Stimulated activated CD4-positive, alpha-beta T cell treated with anti-CD3 and anti-CD28 coated beads, Interleukin-1b, Interleukin-23, amount 100 ng/mL, for 48 hours (primary cell): ENCODE measurements around the gene S100A1.
"Not testable (repeated sequence)": the region's sequence is repeated elsewhere in the genome, so short reads cannot be mapped to it uniquely, and the experiment has no call there.

Source experiments
- DNase-seq: peaks from one replicate; pipeline ENCODE4 v3.0.0-alpha.2; 2020

The S100A1 gene

DNA sequence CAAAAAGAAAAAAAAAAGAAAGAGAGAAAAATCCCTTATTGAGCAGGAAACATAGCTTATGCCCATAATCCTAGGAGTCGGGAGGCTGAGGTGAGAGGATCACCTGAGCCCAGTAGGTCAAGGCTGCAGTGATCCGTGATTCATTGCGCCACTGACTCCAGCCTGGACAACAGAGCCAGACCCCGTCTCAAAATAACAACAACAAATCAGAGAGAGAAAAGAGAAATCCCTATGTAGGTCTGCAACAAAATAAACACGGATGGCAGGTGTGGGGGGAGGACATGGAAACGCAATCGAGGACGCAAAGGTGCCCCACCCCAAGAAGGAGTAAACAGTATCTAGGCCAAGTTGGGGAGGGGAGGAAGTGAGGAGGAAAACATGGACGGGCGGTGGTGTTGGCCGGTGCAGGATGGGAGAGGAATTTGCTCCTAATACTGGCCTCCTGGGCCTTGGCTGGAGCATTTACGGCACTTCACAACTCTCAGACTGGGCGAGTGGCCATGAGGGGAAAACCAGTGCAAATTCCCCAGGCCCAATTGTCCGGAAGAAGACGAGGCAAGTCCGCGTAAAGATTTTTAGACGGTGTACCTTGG lies 5.0 kb downstream of the S100A1 start:
- no peak for DNase-seq

DNA sequence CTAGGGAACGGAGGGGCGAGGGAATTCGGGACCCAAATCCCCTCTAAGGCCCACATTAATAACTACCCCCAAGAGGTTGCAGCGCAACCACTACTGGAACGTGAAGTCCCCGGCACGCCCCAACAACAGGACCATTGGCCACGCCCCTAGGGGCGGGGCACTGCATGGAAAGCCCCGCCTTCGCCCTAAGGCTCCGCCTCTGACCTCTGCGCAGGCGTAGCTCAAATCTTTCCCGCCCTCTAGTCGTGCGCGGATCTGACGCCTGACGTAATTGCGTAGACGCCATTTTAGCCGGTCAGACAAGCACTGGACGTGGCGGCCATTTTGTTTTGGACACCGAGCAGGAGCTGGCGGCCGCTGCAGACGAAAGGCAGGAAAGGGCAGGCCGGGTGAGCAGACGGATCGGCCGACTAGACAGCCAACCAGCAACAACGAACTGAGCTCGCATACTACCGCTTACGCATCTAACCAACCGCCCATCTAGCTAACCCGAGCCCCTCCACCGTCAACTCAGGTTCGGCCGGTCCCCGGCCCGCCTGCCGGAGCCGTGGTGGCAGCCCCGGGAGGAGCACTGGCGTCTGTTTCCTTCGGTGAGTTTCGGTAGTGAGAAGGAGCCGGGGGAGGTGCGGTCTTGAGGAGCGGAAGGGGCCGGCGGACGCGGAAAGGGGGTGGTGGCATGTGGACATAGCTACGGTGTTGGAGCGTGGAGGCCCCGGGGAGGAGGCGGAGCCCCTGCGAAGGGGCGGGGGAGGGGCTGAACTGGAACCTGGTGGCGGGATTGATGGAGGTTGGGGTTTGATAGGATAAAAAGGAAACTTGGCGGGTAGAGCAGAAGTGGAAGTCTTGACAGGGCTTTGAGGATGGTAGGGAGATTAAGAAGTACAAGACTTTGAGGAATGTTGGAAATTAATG lies 5.8 kb downstream of the S100A1 start, which contains the start of gene CHTOP:
Gene CHTOP, plus strand, starts transcription at position 313 of the 912 bp plus-strand sequence. CDS start 2,523 bp downstream, outside the sequence.
- DNase-seq: peak; percentile 98

DNA sequence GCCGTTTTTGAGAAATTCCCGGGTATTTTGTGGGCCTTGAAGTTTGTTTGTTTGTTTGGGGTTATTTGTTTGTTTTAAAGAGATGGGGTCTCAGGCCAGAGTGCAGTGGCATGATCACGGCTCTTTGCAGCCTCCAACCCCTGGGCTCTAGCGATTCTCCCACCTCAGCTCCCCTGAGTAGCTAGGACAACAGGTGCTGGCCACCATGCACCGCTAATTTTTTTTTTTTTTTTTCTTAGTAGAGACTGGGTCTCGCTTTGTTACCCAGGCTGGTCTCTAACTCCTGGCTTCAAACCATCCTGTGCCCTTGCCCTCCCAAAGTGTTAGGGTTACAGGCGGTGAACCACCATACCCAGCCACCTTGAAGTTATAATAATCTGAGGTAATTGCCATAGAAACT lies 7.6 kb downstream of the S100A1 start:
- DNase-seq: no peak

DNA sequence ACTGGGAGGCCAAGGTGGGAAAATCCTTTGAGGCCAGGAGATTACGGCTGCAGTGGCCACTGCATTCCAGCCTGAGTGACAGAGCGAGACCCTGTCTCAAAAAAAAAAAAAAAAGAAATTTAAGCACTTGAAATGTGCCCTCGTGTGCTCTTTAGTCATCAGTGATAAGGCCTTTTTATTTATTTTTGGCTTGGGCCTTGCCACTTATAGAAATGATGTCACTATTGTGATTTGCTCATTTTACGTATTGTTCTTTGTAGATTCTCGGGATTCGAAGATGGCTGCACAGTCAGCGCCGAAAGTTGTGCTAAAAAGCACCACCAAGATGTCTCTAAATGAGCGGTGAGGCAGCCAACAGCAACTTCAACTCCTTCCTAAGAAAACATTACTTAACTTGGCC lies 8.1 kb downstream of the S100A1 start:
- DNase-seq: no peak

DNA sequence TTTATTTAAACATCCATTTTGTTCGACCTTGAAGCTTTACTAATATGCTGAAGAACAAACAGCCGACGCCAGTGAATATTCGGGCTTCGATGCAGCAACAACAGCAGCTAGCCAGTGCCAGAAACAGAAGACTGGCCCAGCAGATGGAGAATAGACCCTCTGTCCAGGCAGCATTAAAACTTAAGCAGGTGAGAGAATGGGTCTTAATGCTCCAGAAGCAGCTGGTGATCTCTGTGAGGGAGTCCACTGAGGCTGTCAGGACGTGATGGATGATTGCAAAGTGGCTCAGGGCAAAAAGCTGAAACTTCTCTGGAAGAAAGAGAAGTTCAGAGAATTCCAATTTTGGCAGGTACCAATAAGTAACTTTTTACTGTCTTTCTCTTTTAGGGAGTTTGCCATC lies 10.0 kb downstream of the S100A1 start:
- no peak for DNase-seq

DNA sequence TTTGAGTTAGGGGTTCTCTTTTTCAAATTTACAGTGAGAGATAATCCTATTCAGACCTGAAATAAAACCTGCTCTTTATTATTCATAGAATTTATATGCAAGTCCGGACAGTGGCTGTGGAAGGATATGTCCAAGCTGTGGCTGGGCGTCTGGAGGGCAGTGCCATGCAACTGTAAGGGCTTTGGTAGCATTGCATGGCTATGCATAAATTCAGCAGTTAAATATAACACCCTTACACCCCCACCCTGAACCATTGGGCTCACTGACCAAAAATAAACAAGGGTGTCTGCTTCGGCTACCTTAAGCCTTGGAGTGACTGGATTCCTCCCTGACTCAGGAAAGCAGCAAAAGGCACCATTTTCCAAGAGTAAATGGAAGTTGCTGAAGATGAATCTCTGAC lies 11.0 kb downstream of the S100A1 start:
- DNase-seq: no peak

DNA sequence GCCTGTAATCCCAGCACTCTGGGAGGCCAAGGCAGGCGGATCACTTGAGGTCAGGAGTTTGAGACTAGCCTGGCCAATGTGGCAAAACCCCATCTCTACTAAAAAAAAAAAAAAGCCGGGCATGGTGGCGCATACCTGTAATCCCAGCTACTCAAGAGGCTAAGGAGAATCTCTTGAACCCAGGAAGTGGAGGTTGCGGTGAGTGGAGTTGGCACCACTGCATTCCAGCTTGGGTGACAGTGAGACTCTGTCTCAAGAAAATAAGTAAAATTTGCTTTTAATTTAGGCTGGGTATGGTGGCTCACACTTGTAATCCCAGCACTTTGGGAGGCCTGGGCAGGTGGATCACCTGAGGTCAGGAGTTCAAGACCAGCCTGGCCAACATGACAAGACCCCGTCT lies 12.0 kb downstream of the S100A1 start:
- DNase-seq: not testable (repeated sequence)

DNA sequence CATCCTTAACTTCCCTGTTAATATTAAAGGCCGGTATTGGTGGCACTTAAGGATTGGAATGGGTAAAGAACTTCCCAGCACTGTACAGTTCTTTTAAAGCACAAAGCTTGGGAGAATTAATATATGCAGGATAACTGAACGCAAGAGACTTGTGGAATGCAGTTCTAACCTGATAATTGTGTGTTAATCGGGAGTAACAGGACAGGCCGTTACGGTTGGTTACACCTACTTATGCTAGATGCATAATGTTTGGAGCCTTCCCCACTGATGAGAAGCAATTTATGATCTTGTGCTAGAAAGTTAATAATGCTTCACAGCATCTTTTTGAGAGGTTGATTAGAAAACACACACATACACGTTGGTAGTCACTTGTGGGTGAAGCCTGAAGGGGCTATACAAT lies 12.6 kb downstream of the S100A1 start:
- no peak for DNase-seq

DNA sequence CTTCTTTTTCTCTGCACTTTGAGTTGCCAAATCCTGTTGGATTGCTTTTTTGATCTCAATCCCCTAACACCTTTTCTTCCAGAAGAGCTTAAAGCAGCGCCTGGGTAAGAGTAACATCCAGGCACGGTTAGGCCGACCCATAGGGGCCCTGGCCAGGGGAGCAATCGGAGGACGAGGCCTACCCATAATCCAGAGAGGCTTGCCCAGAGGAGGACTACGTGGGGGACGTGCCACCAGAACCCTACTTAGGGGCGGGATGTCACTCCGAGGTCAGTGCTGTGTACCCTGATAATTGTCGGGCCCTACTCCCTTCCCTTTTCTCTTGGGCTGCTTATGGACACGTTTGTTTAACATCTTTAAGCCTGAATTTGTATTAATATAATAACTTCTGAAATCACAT lies 13.9 kb downstream of the S100A1 start:
- no peak for DNase-seq

DNA sequence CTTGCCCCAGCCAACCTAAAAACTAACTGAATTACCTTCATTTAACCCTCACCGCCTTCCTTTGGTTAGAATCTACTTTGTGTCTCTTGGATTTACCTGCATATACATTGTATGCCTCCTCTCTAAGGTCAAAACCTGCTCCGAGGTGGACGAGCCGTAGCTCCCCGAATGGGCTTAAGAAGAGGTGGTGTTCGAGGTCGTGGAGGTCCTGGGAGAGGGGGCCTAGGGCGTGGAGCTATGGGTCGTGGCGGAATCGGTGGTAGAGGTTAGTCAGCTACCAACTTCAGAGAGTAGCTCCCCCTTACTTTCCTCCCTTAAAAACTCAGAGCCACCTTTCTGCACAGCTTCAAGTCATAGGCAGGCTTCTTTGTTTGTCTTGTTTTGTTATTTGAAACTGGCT lies 14.9 kb downstream of the S100A1 start:
- no peak for DNase-seq

DNA sequence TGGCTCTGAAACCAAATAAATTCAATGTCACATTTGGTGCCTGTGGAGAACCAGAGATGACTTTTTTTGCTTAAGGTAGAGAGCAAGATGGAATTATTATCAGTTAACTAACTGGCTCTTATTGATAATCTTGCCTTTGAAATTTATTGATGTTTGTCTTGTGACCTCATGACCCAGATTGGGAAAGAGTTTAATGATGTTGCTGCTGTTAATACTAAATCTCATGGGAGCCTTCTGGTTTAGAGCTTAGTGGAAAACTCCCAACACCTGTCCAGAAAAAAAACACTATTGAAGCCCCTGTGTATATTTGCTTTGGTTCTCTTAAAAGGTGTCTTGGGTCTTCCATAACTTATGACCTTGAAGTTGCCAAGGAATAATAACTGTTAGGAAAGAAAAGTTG lies 15.6 kb downstream of the S100A1 start:
- DNase-seq: no peak

DNA sequence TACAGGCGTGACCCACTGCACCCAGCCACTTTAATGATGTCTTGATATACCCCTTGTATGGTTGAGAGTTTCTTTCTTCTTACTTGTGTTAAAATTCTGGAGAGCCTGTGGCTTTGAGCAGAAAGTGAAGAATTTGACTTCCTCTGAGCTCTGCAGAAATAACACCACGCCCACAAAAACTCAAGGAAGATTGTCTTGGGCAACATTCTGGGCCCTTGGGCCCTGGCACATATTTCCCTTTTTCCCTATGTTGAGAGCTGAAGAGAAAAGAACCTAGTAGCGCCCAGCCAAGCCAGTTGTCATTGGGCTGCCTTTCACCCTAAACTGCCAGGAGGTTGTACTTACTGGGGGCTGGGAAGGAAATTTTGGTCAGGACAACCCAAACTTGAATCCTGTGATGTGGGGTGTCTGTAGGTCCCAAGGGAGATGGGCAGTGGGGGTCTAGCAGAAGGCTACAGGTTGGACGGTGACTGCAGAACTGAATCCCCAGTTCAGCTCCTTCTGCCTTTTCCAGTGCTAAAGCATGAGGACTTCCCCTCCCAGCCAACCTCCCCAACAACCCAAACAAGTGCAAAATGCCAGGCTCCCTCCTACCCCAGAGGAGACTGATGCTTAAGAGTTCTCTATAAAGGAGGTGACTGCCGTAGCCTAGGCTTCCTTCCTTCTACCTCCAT lies 18.6 kb downstream of the S100A1 start:
- DNase-seq: no peak

DNA sequence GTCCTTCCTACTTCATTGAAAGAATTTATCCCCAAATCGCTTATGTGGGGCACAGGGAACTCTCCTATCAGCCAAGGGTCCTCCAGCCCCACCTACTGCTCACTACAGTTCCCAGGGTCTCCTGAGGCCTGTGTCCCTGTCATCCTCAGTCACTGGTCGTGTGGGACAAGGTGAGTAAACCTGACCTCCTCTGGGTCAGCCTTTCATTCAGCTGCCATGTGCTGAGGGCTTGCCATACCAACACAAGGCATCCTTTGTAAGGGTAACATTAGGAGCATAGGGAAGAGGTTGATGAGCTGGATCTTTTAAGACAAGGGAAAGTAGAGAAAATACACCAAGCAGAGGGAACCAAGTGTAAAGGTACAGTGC lies 19.1 kb downstream of the S100A1 start:
- no peak for DNase-seq

DNA sequence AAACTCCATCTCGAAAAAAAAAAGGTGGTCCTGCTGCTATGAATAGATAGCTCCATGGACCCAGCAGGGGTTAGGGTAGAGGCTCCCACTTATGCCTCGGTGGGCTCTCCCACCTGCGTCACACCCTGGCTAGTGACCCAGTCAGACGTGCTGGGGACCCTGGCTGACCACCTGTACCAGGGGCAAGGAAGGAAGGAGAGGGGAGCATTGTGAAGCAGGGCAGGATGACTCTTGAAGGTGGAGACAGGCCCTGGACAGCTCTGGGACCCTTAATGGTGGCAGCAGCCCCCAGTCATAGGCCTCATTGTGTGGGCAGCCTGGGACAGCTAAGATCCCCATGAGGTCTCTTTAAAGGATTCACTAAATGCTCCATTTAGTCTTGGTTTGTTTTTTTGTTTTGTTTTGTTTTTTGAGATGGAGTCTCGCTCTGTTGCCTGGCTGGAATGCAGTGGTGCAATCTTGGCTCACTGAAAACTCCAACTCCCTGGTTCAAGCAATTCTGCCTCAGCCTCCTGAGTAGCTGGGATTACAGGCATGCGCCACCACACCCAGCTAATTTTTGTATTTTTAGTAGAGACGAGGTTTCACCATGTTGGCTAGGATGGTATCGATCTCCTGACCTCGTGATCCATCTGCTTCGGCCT lies 19.9 kb downstream of the S100A1 start:
- no peak for DNase-seq

DNA sequence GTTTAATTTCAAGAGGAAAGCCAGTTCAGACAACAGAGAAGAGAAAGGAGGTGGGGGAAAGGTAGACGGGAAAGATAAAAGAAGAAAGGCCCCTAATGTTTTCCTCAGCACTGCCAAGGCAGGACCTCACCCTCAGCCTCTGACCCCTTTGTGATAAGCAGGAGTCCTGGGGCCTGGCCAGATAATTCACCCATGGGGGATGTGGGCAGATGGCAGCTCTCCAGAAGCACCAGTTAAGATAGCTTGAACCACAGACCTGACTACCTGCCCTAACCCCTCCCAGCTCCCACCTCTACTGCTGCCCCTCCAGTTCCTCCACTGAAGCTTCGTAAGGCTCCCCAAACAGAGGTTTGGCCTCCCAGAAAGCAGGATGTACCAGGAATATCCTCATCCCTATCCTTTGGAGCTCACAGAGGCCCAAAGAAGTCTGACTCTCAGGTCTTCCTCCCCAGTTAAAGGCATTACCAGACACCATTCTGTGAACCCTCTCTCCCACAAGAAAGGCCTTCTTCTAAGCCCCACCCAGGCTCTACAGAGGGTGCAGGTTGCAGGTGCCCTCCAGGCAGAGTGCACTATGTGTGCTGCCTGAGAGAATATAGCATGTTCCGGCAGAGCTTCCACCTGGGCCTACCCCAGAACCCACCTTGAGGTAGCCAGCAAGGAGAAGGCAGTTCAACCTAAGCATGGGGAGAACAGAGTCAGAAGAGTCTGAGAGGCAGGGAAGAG lies 21.1 kb downstream of the S100A1 start:
- no peak for DNase-seq

DNA sequence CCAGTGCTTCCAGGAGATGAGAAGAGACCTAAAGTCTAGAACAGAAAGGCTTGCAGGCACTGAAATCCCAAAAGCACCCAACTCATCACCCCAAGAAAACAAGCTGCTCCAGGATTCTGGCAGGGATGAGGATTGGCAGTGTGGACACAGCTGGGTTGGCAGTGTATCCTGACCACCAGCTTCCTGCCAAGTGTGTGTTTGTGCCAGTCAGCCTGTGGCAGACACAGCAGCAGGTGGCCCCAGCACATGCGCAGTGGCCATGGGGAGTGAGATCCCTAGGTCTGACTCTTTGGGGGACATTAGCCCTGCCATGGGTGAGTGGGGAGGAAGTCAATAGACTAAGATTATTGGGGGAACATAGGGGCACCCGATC lies 21.6 kb downstream of the S100A1 start:
- no peak for DNase-seq

DNA sequence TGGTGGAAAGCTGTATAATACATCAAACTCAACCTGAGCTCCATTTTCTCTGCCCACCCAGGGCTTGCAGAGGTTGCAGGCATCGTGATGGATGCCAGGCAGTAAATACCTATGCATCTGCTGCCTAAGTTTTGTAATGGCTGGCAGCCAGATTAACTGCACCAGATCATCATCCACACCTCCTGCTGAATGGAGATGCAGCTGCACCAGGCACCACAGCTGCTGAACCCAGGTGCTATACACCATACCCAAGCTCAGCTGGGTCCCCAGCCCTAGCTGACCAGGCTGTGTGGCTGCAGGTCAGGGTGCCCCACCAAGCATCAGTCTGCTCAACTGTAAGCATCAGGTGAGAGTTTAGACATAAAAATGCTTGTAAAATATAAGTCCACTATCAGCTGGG lies 23.5 kb downstream of the S100A1 start:
- DNase-seq: no peak

DNA sequence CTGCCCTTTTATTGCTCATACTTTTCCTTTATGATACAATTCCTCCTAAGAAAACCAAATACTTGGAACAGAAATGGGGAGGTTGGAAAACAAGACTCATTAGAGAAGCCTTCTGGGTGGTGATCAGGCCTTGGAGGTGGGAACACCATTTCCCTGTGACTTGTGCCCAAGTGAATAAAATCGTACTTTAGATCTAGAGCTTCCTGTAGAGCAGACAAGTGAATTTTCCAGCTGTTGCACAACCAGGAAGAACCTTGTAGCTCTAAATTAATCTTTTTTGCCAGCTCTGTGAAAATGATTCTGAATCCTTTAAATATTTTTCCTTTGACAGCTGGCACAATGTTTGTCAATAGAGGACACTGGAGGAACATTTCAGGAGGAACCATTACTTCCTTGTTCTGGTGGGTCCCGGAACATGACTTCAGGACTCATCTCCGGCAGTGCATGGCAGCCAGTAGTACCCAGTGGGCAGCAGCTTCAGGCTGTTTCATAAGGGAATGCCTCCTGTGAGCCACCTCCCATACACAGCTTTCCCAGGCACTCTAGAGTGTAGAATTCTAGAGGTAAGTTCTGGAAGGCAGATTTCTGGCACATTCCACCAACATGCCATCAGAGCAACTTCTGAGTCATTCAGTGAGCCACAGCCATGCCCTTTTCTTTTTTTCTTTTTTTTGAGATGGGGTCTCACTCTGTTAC lies 24.7 kb downstream of the S100A1 start:
- DNase-seq: no peak

DNA sequence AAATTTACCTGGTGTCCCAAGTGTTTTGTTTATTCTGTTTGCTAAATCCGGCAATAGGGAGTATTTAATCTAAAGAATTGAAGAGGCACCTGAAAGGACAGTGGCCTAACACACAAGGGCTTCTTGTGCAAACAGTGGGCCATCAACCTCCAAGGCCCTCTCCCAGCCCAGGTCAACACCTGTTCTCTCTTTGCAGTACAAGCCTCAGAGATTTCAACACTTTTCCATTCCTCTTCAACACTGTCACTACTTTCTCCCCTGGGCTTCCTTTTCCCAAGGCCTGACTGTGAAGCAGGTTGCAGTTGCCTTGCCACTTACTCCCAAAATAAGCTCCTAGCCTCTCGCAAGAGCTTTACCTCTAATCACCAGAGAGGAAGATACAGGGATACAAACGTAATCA lies 27.1 kb downstream of the S100A1 start:
- no peak for DNase-seq

DNA sequence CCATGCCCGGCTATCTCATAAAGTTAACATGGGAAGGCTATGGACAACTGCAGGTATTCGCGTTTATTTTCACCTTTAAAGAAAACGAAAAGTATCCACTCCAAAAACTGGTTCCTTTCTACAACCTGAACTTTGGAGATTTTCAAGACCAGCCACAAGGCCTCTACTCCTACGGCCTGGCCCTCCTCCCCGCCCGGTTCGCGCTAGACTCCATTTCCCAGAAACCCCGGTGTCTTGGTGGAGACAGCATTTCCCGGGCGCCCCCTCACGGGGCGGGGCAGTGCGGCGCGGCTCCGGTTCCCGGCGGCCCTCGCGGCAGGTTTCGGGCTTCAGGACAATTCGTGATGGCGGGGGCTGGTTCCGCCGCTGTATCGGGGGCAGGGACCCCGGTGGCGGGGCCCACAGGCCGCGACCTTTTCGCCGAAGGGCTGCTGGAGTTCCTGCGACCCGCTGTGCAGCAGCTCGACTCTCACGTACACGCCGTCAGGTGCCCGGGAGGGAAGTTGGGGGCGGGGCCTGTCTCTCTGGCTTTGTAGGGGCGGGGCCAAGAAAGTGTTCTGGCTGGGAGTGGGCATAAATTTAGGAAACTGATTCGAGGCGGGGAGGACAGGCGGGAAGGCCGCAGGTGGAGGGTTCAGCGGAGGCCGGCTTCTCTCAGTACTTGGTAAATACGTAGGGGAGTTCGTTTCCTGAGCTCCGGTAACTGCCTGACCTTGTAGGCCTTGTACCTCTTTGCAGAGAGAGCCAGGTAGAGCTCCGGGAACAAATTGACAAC lies 30.4 kb downstream of the S100A1 start, which contains the start of gene SNAPIN:
Gene SNAPIN, plus strand, starts transcription at position 304 of the 775 bp plus-strand sequence. Its CDS starts 41 bp downstream, at position 345.
- DNase-seq: peak; percentile 91

DNA sequence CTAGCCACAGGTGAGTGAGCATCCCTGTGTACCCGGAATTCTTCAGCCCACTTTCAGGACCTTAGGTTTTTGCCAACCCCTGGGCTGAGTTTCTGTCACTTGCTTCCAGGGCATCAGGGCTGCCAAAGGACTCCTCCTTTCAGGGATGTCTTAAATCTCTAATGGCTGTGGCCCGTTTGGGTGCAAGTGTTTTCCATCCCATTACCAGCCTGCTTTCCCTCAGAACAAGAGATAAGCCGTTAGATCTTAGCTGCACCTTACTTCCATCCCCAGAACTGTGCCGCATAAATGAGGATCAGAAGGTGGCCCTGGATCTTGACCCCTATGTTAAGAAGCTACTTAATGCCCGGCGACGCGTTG lies 30.9 kb downstream of the S100A1 start:
- no peak for DNase-seq
